H54 (cell line): Measurements from ENCODE around the gene CD81.

ENCODE experiments used
- DNase-seq: peaks from one replicate; pipeline ENCODE4 v3.0.0; 2011; ENCODE audit warnings: low spot score, mixed read lengths; ENCODE audit not compliant: insufficient read length
- FAIRE-seq: peaks from 3 replicates; lab custom pipeline; 2011; peaks lifted over from hg19 to GRCh38; lab: Jason Lieb, UNC
- POLR2A ChIP-seq: IDR thresholded peaks from 2 replicates; pipeline ENCODE4 v1.6.1; 2011; ENCODE audit warnings: low read depth, mild to moderate bottlenecking, low read length

CD81 gene

GRCh38 chr11:2402890-2403645 lies 26.0 kb downstream of the CD81 start:
- TF ChIP-seq POLR2A: no peak
- no peak for DNase-seq
- no peak for FAIRE-seq

DNA sequence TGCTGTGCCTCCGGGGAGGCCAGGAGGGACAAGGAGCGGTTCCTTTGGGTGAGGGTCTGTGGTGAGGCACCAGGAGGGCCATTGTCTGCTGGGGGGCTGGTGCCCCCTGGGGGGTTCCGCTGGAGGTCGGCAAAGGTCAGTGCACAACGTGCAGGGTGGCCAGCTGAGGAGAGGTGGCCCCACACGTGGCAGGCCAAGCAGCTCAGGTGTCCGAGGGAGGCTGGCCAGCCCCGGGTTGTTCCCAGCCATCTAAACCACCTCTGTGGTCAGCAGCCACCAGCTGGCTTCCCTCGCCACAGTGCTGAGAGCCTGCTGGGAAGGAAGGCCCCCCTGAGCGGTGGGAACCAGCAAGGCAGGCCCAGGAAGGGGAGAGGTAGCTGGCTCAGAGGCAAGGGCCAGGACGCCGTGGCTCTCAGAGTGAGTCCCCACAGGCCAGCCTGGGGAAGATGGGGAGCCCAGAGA lies 27.7 kb downstream of the CD81 start:
- DNase-seq (no peak), FAIRE-seq (no peak)
- TF ChIP-seq POLR2A: no peak

GRCh38 chr11:2406451-2406850 lies 29.3 kb downstream of the CD81 start:
- FAIRE-seq (no peak), DNase-seq (no peak)
- no peak for TF ChIP-seq POLR2A

DNA sequence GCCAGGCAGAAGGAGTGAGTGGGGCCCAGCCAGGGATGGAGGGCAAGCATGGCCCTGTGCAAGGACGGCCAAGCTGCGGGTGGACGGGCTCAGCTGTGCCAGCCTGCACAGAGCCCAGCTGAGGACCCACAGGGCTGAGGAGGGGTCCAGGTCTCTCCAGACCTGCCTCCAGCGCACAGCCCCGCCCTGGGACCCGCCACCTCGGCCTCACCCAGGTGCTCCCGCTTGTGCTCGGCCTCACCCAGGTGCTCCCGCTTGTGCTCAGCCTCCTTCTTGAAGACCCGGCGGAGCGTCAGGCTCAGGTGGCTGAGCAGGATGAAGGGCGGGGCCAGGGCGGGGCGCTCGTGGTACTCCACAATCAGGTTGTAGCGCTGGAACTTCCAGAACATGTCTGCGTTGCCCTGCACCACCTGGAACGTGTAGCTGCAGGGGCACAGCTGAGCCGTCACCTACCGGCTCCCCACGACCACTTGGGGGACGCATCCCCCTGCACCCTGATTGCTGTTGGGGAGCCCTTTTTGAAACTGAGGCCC lies 29.8 kb downstream of the CD81 start:
- DNase-seq: no peak
- FAIRE-seq: no peak
- TF ChIP-seq POLR2A: no peak

DNA sequence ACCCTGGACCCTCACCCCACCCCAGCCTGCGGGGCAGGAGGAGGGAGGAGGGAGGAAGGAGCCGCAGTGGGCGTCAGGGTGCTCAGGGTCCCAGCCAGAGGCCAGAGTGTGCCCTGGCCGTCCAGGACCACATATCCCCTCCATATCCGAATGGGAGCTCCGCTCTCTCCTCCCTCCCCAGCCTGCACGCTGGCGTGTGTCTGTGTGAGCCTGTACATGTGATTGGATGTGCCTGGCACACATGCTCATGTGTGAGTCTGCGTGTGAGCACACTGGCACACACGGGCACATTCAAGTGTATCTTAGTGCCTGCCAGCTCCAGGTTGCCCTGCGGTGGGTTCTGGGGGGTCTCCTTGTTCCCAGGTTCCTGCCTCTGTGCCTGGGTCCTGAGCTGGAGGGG lies 31.6 kb downstream of the CD81 start:
- no peak for FAIRE-seq
- TF ChIP-seq POLR2A: no peak
- DNase-seq: no peak

GRCh38 chr11:2409126-2409525 lies 32.0 kb downstream of the CD81 start:
- no peak for FAIRE-seq
- TF ChIP-seq POLR2A: no peak
- DNase-seq: no peak

DNA sequence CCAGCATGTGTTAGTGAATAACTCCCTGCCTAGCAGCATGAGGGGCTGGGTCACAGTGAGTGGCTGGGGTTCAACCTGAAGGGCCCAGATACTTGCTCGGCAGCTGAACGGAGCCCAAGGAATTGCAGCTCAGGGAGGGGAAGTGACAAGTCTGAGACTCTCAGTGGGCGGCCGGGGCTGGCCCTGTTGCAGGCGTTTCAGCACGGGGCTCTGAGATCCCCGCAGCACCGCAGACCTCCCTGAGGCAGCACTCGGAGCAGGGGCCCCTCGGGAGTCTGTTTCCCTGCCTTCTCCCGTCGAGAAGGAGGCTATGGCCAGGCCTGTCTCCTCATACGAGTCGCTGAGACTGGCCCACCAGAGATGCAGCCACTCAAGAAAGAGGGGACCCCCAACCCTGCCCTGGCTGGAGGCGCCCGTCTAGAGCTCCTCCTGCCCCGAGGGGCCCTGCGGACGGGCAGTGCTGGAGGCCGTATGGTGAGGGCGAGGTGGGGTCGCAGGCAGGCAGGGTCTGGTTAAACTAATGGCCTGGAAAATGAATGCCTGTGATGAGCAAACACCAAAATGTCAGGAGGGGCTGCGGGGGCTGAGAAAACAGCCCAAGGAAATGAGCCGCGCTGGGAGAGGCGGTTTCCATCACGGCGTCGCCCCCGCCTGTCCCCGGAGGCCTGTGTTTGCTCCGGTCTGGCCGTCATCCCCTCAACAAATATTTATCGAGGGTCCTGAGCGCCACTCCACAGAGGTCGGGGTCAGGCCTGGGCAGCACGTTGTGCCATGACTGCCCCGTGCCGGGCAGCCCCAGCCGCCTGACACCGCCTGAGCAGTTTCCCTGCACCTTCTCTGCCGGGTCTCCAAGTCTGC lies 32.7 kb downstream of the CD81 start:
- FAIRE-seq: no peak
- no peak for TF ChIP-seq POLR2A
- DNase-seq: no peak

- FAIRE-seq (no peak), DNase-seq (no peak)
- TF ChIP-seq POLR2A: no peak
These were observed 33.5 kb downstream of the CD81 start for GRCh38 chr11:2410616-2411015.

DNA sequence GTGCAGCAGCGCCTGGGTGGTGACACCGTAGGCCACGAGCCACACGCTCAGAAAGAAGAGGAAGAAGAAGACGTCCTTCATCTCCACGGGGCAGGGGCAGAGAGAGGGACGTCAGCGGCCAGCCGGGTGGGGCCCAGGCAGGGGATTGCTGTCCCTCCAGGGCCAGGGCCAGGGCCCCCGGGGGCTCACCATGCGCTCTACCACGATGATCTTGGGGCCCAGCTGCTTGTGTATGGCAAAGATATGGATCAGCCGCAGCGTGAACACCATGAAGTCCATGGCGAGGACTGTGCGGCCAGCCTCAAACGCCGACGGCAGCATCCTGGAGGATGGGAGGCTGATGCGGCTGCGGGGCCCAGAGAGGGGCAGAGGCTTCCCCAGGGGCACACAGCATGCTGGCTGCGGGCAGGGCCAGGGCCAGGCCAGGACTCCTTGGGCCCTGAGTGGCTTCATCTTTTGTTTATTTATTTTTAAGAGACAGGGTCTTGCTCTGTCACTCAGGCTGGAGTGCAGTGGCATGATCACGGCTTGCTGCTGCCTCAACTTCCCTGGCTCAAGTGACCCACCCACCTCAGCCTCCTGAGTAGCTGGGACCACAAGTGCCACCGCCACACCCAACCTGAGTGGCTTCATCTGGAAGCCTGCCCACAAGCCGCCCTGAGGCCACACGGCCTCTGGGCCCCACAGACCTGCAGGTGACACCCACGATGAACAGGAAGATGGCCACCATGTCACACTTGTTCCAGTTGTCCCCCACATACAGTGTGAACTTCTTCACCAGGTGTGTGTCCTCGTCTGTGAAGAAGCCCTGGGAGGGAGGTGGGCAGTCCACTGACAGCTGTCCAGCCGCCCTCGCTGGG lies 34.6 kb downstream of the CD81 start:
- FAIRE-seq: no peak
- no peak for TF ChIP-seq POLR2A
- no peak for DNase-seq

GRCh38 chr11:2412323-2412722 lies 35.2 kb downstream of the CD81 start:
- FAIRE-seq: no peak

GRCh38 chr11:2413742-2414579 lies 36.9 kb downstream of the CD81 start:
- no peak for FAIRE-seq
- DNase-seq: no peak
- TF ChIP-seq POLR2A: no peak

More at GRCh38 chr11:2412323-2412722, 35.2 kb downstream of the CD81 start:
- DNase-seq: no peak
- no peak for TF ChIP-seq POLR2A

DNA sequence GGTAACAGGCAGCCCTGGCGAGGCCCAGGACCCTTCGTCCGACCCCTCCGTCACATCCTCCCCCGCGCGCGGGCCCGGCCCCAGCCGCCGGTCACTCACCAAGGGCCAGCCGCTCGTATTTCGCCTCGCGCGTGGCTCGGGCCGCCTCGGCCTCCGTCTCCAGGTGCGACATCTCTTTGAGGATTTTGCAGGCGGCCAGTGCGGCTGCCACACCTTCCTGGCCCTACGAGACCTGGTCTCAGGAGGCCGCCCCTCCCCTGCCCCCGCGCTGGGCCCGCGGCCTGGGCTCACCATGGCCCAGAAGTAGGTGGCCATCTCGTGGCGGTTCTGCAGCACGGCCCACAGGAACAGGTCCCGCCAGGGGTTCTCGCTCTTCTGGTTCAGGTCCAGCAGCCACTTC lies 37.5 kb downstream of the CD81 start:
- no peak for TF ChIP-seq POLR2A
- DNase-seq (no peak), FAIRE-seq (no peak)
